HepG2 (cell line): ENCODE data around the gene NRSN2. TPM values are rescaled to one million over a fixed set of nuclear protein-coding genes. Genes with fewer than 3 reads are reported as not detected.

Source experiments
- ATAC-seq: fragments of 200-7000 bp; cut with Tn5 transposase; 3 replicates; pipeline ENCODE4 v1.9.1; 2020; ENCODE audit warnings: mild to moderate bottlenecking, moderate library complexity
- BruUV-seq: library from RNA; stranded (reverse); fragments of 400-500 nt; replicated peaks from 2 replicates; lab custom pipeline; 2021; lab: Mats Ljungman, UMichigan
- CTCF ChIA-PET: fragments of 300-600 bp; formaldehyde crosslinking; extraction: SDS; loops from one replicate; lab custom pipeline; 2021; ENCODE audit warnings: low total read pairs, inconsistent platforms, low intra/inter-chr PET ratio; lab: Yijun Ruan, JAX
- POLR2A ChIA-PET: fragments of 350-600 bp; sonication (Branson Sonifier 250); formaldehyde crosslinking; loops from one replicate; lab custom pipeline; 2020; ENCODE audit warnings: antibody characterized with exemption, inconsistent platforms; lab: Yijun Ruan, JAX
- DNase-seq: peaks from one replicate; pipeline ENCODE4 v3.0.0-alpha.2; 2015; ENCODE audit warnings: low spot score
- FAIRE-seq: peaks from 3 replicates; lab custom pipeline; 2011; peaks lifted over from hg19 to GRCh38; lab: Jason Lieb, UNC
- H2AFZ ChIP-seq: one replicate; pipeline ENCODE4 v1.6.1; 2011; ENCODE audit warnings: low read length, inconsistent platforms
- H3K27ac ChIP-seq: fragments of 300-600 bp; 3 replicates; pipeline ENCODE4 v1.8.0; 2011; ENCODE audit warnings: mixed run types, mild to moderate bottlenecking, mixed read lengths, low read length, inconsistent platforms; ENCODE audit not compliant: insufficient read depth; ENCODE audit errors: extremely low read length
- H3K27me3 ChIP-seq, 2 experiments: fragments of 200-600 bp in 1 of 2; 2 replicates in 1 of 2; 3 replicates in 1 of 2; pipeline versions ENCODE4 v1.6.0 to v1.8.0; 2011; ENCODE audit warnings: low read length in 2 of 2, mild to moderate bottlenecking in 2 of 2, moderate library complexity in 2 of 2, inconsistent platforms in 1 of 2; ENCODE audit not compliant: insufficient read depth in 2 of 2, control insufficient read depth in 1 of 2
- H3K36me3 ChIP-seq, 2 experiments: fragments of 200-600 bp in 1 of 2; replicated peaks in 1 of 2; 2 replicates in 1 of 2; 3 replicates in 1 of 2; pipeline versions ENCODE4 v1.5.1 to v1.8.0; 2011; ENCODE audit warnings: low read length in 2 of 2, inconsistent platforms in 1 of 2; ENCODE audit not compliant: insufficient read depth in 2 of 2, control insufficient read depth in 1 of 2
- H3K4me1 ChIP-seq: 2 replicates; pipeline ENCODE4 v1.5.1; 2012; ENCODE audit warnings: low read length, inconsistent platforms; ENCODE audit not compliant: insufficient read depth
- H3K4me2 ChIP-seq: 2 replicates; pipeline ENCODE4 v1.6.0; 2011; ENCODE audit warnings: low read depth, low read length, inconsistent platforms
- H3K4me3 ChIP-seq, 3 experiments: fragments of 200-600 bp in 1 of 3; sonication (generic), shearing (Covaris generic) in 1 of 3; replicated peaks in 1 of 3; 2 replicates each; pipeline ENCODE4 v1.5.1; 2011 to 2016; ENCODE audit warnings: low read length in 3 of 3, inconsistent platforms in 2 of 3, low read depth in 2 of 3, mild to moderate bottlenecking in 2 of 3, control low read depth in 1 of 3, mixed read lengths in 1 of 3; ENCODE audit not compliant: insufficient read depth in 1 of 3
- H3K79me2 ChIP-seq: one replicate; pipeline ENCODE4 v1.6.1; 2011; ENCODE audit warnings: low read length, inconsistent platforms; ENCODE audit not compliant: insufficient read depth
- H3K9ac ChIP-seq: 2 replicates; pipeline ENCODE4 v1.6.0; 2011; ENCODE audit warnings: mild to moderate bottlenecking, low read depth, low read length, inconsistent platforms; ENCODE audit not compliant: insufficient read depth
- H3K9me3 ChIP-seq: 2 replicates; pipeline ENCODE4 v1.5.1; 2012; ENCODE audit warnings: mild to moderate bottlenecking, low read length
- H4K20me1 ChIP-seq: 2 replicates; pipeline ENCODE4 v1.6.0; 2011; ENCODE audit warnings: inconsistent platforms, mild to moderate bottlenecking, low read length, moderate library complexity; ENCODE audit not compliant: insufficient read depth
- GABPB1 ChIP-seq: IDR thresholded peaks from 2 replicates; pipeline ENCODE4 v1.6.1; 2016; ENCODE audit warnings: mild to moderate bottlenecking, missing genetic modification reagents, moderate library complexity, missing compliant biosample characterization
- HNF4G ChIP-seq, 2 experiments: sonication (generic) in 1 of 2; formaldehyde crosslinking in 1 of 2; IDR thresholded peaks; 2 replicates each; pipeline versions ENCODE4 v1.4.0 to v1.6.1; 2011 to 2020; ENCODE audit warnings: borderline replicate concordance in 2 of 2, low read depth in 2 of 2, mild to moderate bottlenecking in 2 of 2, low read length in 1 of 2, missing genetic modification reagents in 1 of 2, moderate library complexity in 1 of 2
- IKZF4 ChIP-seq: sonication (generic); formaldehyde crosslinking; IDR thresholded peaks from 2 replicates; pipeline ENCODE4 v1.5.1; 2020; ENCODE audit warnings: borderline replicate concordance, mild to moderate bottlenecking, low read depth, missing genetic modification reagents; ENCODE audit errors: not compliant biosample characterization
- IRF2 ChIP-seq: IDR thresholded peaks from 2 replicates; pipeline ENCODE4 v1.6.1; 2018; ENCODE audit warnings: missing genetic modification reagents, missing compliant biosample characterization
- KLF16 ChIP-seq, 2 experiments: sonication (generic) in 1 of 2; formaldehyde crosslinking in 1 of 2; IDR thresholded peaks; 2 replicates each; pipeline versions ENCODE4 v1.6.1 to v1.8.0; 2016 to 2023; ENCODE audit warnings: missing genetic modification reagents in 2 of 2, missing compliant biosample characterization in 1 of 2
- KMT2A ChIP-seq: sonication (generic); formaldehyde crosslinking; IDR thresholded peaks from 2 replicates; pipeline ENCODE4 v1.4.0; 2020; ENCODE audit warnings: missing genetic modification reagents
- NAIF1 ChIP-seq: sonication (generic); formaldehyde crosslinking; IDR thresholded peaks from 2 replicates; pipeline ENCODE4 v1.5.0; 2020; ENCODE audit warnings: mild to moderate bottlenecking, missing genetic modification reagents, borderline replicate concordance
- POLR2A ChIP-seq, 2 experiments: IDR thresholded peaks; 2 replicates each; pipeline ENCODE4 v1.6.1; 2011; ENCODE audit warnings: low read depth in 2 of 2, low read length in 2 of 2, mild to moderate bottlenecking in 1 of 2, moderate library complexity in 1 of 2; ENCODE audit not compliant: insufficient read depth in 1 of 2
- POLR2AphosphoS5 ChIP-seq: IDR thresholded peaks from 2 replicates; pipeline ENCODE4 v1.6.1; 2012; ENCODE audit warnings: low read depth, low read length
- POLR2G ChIP-seq: fragments of 200-400 bp; formaldehyde crosslinking; IDR thresholded peaks from 2 replicates; pipeline ENCODE4 v1.6.1; 2018; ENCODE audit warnings: mild to moderate bottlenecking, low read depth, low read length, moderate library complexity
- SOX6 ChIP-seq, 2 experiments: fragments of 450-650 bp in 1 of 2; sonication (generic) in 1 of 2; formaldehyde crosslinking in 1 of 2; IDR thresholded peaks; 2 replicates each; pipeline versions ENCODE4 v1.4.0 to v1.6.1; 2017 to 2020; ENCODE audit warnings: antibody characterized with exemption in 1 of 2, mild to moderate bottlenecking in 1 of 2, missing genetic modification reagents in 1 of 2
- TEAD3 ChIP-seq: optimal IDR thresholded peaks from 2 replicates; pipeline ENCODE3; 2016; ENCODE audit warnings: borderline replicate concordance
- YEATS4 ChIP-seq: sonication (generic); formaldehyde crosslinking; IDR thresholded peaks from 2 replicates; pipeline ENCODE4 v1.4.0; 2020; ENCODE audit warnings: missing genetic modification reagents, borderline replicate concordance
- ZBTB49 ChIP-seq: sonication (generic); formaldehyde crosslinking; IDR thresholded peaks from 2 replicates; pipeline ENCODE4 v1.4.0; 2020; ENCODE audit warnings: missing genetic modification reagents, borderline replicate concordance
- ZC3H4 ChIP-seq: sonication (generic); formaldehyde crosslinking; IDR thresholded peaks from 2 replicates; pipeline ENCODE4 v1.4.0; 2020; ENCODE audit warnings: missing genetic modification reagents, borderline replicate concordance
- ZFP90 ChIP-seq: sonication (generic); formaldehyde crosslinking; IDR thresholded peaks from 2 replicates; pipeline ENCODE4 v1.8.0; 2022; ENCODE audit warnings: missing genetic modification reagents, mild to moderate bottlenecking, inconsistent platforms, borderline replicate concordance
- ZMYM3 ChIP-seq: sonication (generic); formaldehyde crosslinking; IDR thresholded peaks from 2 replicates; pipeline ENCODE4 v1.5.1; 2020; ENCODE audit warnings: mild to moderate bottlenecking, missing genetic modification reagents
- ZNF44 ChIP-seq: sonication (generic); formaldehyde crosslinking; IDR thresholded peaks from 2 replicates; pipeline ENCODE4 v1.5.1; 2020; ENCODE audit warnings: mild to moderate bottlenecking, missing genetic modification reagents
- ZNF496 ChIP-seq: sonication (generic); formaldehyde crosslinking; IDR thresholded peaks from 2 replicates; pipeline ENCODE4 v1.8.1; 2023; ENCODE audit warnings: mild to moderate bottlenecking, moderate library complexity, missing genetic modification reagents; ENCODE audit not compliant: insufficient replicate concordance
- ZNF737 ChIP-seq: sonication (generic); formaldehyde crosslinking; IDR thresholded peaks from 2 replicates; pipeline ENCODE4 v1.5.0; 2020; ENCODE audit warnings: missing genetic modification reagents, mild to moderate bottlenecking, borderline replicate concordance
- WGBS: methylation state at CpG from one replicate; pipeline ENCODE4 v1.1.6; 2017; ENCODE audit warnings: low lambda C conversion rate; 5-methylcytosine and 5-hydroxymethylcytosine counted together
- in situ Hi-C: cut with HindIII; loops from 2 replicates; pipeline ENCODE4 v1.10.0; 2017; ENCODE audit warnings: low pct_unique_long_range_greater_than_20kb; ENCODE audit not compliant: extremely low pct_ligation_motif_present
- intact Hi-C: fragments of 100-400 bp; cut with micrococcal nuclease; formaldehyde crosslinking; loops from one replicate; pipeline ENCODE4 v1.10.0; 2022; ENCODE audit not compliant: unreplicated experiment
- polyA plus RNA-seq, 8 experiments: library from polyadenylated mRNA; depleted of rRNA in 3 of 8; stranded (reverse) in 7 of 8; unstranded in 1 of 8; fragments of >200 nt; fragmentation: Illumina TruSeq in 4 of 8; extraction: Trizol in 4 of 8; gene quantifications; 2 replicates each; pipeline versions ENCODE4 v1.2.1 to v1.2.3, GENCODE V29; 2011 to 2016; ENCODE audit warnings: low read depth in 4 of 8, missing spikeins in 1 of 8, mixed read lengths in 1 of 8; ENCODE audit not compliant: insufficient read depth in 1 of 8
- total RNA-seq, 5 experiments: library from RNA; depleted of rRNA; stranded (reverse); fragments of >200 nt; fragmentation: Illumina TruSeq; extraction: Trizol; gene quantifications; 2 replicates each; pipeline ENCODE4 v1.2.3, GENCODE V29; 2016; ENCODE audit warnings: low read depth in 1 of 5

Gene NRSN2
- total and polyA plus RNA-seq, 2 of the 13 experiments (the other 11 are each of a cell fraction or from before 2014, with no cell fraction given): 32.3 to 49.4 TPM

GRCh38 chr20:384723-385122 is 37.8 kb downstream of the NRSN2 start:
- POLR2A ChIA-PET: interaction anchor here (1.4 to 29.0 kb wide), 5 partner anchors 13 to 120 kb away, joined by 3 to 1587 read pairs (median 6); partner anchors contain the start of genes NRSN2 and RBCK1
- no peak overlapping the region for H2AFZ ChIP-seq
- peaks cover 83% of the 10 kb centered on the region for H3K79me2 ChIP-seq
- H3K9me3 ChIP-seq: no peaks in the 10 kb centered on the region
- H3K4me3 ChIP-seq: no peak overlapping the region
- peak; percentile 16; the same call in 1 of the 2 replicates for TF ChIP-seq ZMYM3
- TF ChIP-seq KMT2A (CRISPR knock-in tag): no peak
- peak; percentile 25; the same call in 1 of the 2 replicates for TF ChIP-seq POLR2AphosphoS5
- 0 out of 2 replicates have a peak, but pooled peaks have one; percentile 54 for TF ChIP-seq ZNF44 (CRISPR knock-in tag)
- 0 out of 2 replicates have a peak, but pooled peaks have one; percentile 39 for TF ChIP-seq POLR2G
- 0 out of 4 replicates have a peak, but pooled peaks of 1 of the 2 experiments have one; percentile 9 for TF ChIP-seq KLF16 (CRISPR knock-in tag; IDR thresholded peaks at IDR 0.05)
- TF ChIP-seq NAIF1 (CRISPR knock-in tag): no peak
- no peak for TF ChIP-seq YEATS4
- TF ChIP-seq POLR2A (IDR thresholded peaks at IDR 0.05; ENCODE audit: insufficient read depth in 1 of 2, low read depth in 2 of 2, low read length in 2 of 2): peak in 1 of 2 experiments; percentile 57; a peak in 1 of 4 replicates
- no peak for TF ChIP-seq SOX6 (IDR thresholded peaks at IDR 0.05)
- TF ChIP-seq SOX6 (CRISPR knock-in tag; IDR thresholded peaks at IDR 0.05): peak; percentile 18; the same call in 1 of the 2 replicates
- no peak for TF ChIP-seq ZNF737 (CRISPR knock-in tag)
- TF ChIP-seq ZNF496 (CRISPR knock-in tag): no peak
- peak; percentile 78 for TF ChIP-seq TEAD3 (CRISPR knock-in tag)
- 0 out of 2 replicates have a peak, but pooled peaks have one; percentile 26 for TF ChIP-seq IRF2 (CRISPR knock-in tag)
- TF ChIP-seq ZBTB49 (CRISPR knock-in tag): no peak
- peak; percentile 33 for TF ChIP-seq IKZF4 (CRISPR knock-in tag)
- TF ChIP-seq HNF4G (IDR thresholded peaks at IDR 0.05; ENCODE audit: borderline replicate concordance, low read depth, low read length): no peak
- TF ChIP-seq HNF4G (CRISPR knock-in tag; IDR thresholded peaks at IDR 0.05; ENCODE audit: borderline replicate concordance, low read depth): no peak
- TF ChIP-seq ZFP90 (CRISPR knock-in tag): no peak
- peak; percentile 1; the same call in 1 of the 2 replicates for TF ChIP-seq GABPB1
- 0 out of 2 replicates have a peak, but pooled peaks have one; percentile 63 for TF ChIP-seq ZC3H4
- H3K27me3 ChIP-seq: no peaks in the 10 kb centered on the region; a peak in 1 of 5 replicates
- DNase-seq (no peak), FAIRE-seq (no peak), ATAC-seq (no peak)
- in situ Hi-C loops: no loop called here
- no peak overlapping the region for H3K27ac ChIP-seq
- peaks cover 35% of the 10 kb centered on the region for H4K20me1 ChIP-seq
- BruUV-seq: no TSS peak
- H3K9ac ChIP-seq: no peak overlapping the region
- CTCF ChIA-PET: no interaction called here
- peaks cover 74% of the 10 kb centered on the region for H3K4me1 ChIP-seq
- 0 out of 2 replicates have a peak overlapping the region, but pooled peaks have one; percentile 4 for H3K4me2 ChIP-seq
- WGBS: 94% methylated on average over 1 of the region's 1 CpG
- intact Hi-C loops: no loop called here
- H3K36me3 ChIP-seq: peaks cover 26 to 70% of the 10 kb centered on the region in 2 experiments
